Raji (cell line): Measurements from ENCODE around the gene UFM1.

Source experiments
- POLR2A ChIP-seq: IDR thresholded peaks from 2 replicates; pipeline ENCODE4 v1.6.1; 2011; ENCODE audit warnings: low read depth, low read length, control low read depth; ENCODE audit not compliant: insufficient read depth

UFM1 gene

GRCh38 chr13:38355595-38356119 lies 6.0 kb downstream of the UFM1 start:
- TF ChIP-seq POLR2A = no peak

DNA sequence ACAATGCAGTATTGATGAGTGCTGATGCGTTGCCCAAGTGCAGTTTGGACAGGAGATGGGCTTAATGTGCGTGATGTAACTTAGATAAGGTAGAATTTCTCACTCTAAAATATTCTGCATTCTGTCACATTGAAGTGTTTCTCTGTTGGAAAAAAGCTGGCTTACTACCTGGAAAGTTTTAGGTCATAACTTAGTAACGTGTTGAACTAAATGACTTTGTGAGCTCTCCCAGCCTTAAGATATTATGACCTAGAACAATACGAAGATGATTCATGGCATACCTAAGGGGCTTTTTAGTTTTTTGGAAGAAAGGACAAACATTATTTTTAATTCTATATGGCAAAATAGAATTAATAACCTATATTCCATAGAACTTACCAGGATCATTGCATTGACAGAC lies 9.0 kb downstream of the UFM1 start:
- TF ChIP-seq POLR2A = no peak

GRCh38 chr13:38361542-38362262 lies 12.1 kb downstream of the UFM1 start:
- no peak for TF ChIP-seq POLR2A

GRCh38 chr13:38363219-38363618 lies 13.6 kb downstream of the UFM1 start:
- TF ChIP-seq POLR2A = no peak

DNA sequence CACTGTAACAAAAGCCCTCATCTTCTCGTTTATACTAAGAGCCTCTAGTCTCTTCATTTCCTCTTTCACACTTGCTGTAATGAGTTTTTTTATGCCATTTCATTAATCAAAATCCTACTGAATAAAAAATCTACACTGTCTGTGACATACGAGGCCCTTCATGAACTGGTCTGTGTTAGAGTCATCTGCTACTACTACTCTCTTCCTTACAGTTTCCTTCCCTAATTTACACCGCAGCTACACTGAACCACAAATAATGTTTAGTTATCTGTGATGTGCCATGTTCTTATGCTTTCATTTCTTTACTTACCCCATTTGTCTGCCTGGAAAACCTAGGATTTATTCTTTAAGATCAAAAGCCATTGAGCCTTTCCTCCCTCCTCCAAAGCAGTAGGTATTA lies 16.0 kb downstream of the UFM1 start:
- TF ChIP-seq POLR2A = no peak

DNA sequence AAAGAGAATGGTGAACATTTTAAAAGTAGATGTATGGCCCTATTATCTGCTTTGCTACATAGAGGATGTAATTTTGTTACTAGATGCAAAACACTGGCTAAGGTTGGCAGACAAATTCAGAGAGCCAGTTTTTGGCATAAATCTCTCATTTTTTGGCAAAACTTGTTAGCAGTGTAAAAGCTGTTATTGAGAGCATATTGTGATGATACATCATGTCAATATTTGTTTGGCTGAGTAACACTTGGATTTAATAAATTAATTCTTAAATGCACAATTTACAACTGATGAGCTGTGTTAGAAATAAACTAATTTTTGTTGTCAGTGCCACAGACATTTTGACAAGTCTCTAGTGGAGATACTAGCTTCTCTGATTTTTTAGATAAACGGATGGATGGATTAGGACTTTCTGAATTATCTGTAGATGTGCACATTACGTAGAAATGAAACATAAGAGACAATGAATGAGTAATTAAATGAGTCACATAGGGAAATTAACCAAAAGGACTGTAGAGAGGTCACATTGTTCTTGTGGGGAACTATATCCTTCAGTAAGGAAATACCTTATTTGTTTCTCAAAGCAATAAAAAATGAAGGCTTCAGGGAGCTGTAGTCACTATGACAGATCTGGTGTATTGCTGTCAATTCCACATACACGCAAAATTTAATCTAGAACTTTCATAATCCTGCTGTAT lies 17.4 kb downstream of the UFM1 start:
- no peak for TF ChIP-seq POLR2A

DNA sequence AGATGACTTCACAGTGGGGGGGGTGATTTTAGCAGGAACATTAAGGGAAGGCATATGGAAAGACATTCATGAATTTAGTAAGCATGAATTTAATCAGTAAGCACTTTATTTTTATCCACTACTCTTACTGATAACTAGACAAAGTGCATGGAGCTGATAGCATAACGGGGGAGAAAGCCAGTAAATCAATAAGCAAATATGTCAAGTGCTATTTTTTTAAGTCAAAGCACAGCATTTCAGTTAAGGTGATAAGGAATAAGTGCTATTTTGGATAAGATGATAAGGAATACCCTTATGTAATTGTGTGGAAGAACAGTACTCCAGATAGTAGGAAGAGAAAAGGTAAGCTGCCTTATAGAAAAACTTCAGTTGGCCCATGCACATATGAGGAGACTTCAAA lies 19.4 kb downstream of the UFM1 start:
- TF ChIP-seq POLR2A = no peak

DNA sequence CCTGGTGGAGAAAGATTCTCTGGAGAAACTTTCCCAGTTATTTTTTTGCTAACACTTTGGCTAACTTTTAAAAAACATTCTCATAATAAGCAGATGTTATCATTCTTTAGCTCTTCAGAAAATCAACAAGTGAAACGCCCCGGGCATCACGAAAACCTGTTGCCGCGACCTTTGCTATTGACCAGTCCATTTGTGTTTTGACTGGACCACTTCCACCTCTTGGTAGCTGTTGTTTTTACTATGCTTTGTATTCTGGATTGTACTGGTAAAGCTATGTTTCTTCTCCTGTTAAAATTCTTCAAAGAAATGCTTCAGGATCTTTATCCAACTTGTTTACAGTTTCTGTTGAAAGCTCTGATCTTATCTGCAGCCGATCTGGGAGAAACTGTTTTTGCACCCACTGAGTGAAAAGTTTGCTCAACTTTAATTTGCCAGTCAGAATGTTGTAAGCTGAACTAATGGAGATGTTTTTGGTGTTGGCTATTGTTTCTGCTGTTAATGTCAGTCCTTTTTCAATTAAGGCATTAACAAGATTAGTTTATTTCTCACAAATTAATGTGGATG lies 23.3 kb downstream of the UFM1 start:
- no peak for TF ChIP-seq POLR2A

GRCh38 chr13:38376546-38376945 lies 26.9 kb downstream of the UFM1 start:
- no peak for TF ChIP-seq POLR2A

DNA sequence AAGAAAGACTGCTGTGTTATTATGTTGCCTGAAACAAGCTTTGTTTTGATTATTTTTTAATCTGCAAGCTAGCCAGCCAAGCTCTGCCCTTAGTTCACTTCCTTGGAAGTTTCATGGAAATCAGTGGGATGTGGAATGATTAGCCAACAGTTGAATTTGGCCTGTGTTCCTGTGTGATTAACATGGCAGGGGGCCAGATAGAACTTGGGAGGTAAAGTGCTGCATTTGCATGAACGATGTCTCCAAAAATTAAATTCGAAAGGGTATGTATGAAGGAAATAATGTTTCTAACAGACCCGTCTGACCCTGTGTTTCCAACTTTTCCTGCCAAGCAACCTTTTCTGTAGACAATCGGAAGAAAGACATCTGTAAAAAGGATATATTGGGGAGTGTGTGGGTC lies 32.2 kb downstream of the UFM1 start:
- no peak for TF ChIP-seq POLR2A

- TF ChIP-seq POLR2A = no peak
Measured at GRCh38 chr13:38382946-38383345, 33.3 kb downstream of the UFM1 start.

DNA sequence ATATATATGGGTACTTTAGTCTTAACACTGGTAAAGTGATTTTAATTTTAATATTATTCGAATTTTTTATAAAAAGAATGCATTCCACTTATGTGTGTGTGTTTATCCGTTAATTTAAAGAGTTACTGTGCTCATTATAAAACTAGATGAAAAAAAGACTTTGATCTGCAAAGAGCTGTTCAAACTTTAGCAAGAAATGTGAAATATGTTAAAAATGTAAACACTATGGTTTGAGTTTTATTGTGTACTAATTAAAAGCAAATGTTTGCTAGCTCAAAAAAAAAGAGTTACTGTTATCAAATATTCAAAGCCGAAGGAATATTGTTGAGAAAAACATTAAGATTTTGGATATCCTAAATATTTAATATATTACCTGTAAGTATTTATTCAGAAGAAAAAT lies 34.5 kb downstream of the UFM1 start:
- TF ChIP-seq POLR2A = no peak

DNA sequence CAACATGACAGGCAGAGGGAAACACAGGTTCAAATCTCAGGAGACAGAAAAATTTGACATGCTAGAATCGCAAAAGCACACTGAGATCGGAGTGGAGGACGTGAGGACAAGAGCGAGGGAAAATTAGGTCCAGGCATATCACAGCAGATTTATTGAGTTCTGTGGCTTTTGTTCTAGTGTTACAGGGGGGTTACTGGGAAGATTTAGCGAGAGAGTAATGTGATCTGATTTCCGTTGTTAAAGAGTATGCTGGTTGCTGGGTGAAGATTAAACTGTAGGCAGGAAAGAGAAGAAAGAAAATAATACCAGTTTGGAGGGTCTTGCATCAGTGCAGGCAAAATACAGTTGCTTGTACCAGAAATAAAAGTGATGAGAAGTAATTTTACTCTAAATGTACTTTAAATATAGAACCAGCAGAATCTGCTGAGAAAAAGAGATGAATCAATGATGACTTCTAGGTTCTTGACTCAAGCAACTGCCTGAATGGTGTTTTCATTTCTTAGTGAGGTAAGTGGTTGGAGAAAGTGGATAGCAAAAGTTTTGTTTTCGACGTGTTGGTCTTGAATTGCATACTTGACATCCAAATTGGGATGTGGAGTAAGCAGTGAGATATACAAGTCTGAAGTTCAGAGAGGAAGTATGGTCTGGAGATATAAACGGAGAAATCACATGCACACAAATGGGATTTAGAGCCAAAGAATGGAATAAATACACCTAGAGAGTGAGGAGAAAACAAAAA lies 35.7 kb downstream of the UFM1 start:
- no peak for TF ChIP-seq POLR2A

- TF ChIP-seq POLR2A = no peak
Measured at GRCh38 chr13:38386421-38386820, 36.8 kb downstream of the UFM1 start.

GRCh38 chr13:38391341-38391740 lies 41.7 kb downstream of the UFM1 start:
- no peak for TF ChIP-seq POLR2A
